WTC11 (cell line): Measurements from ENCODE around the gene DTX1. TPM values are rescaled to one million over a fixed set of nuclear protein-coding genes. Genes with fewer than 3 reads are reported as not detected.

ENCODE experiments used
- ATAC-seq: fragments of 200-7000 bp; cut with Tn5 transposase; 2 replicates; pipeline ENCODE4 v1.10.0; 2021; ENCODE audit warnings: mild to moderate bottlenecking, moderate library complexity
- CTCF ChIA-PET: fragments of 300-600 bp; sonication (Branson Sonifier 250); formaldehyde crosslinking; loops from one replicate; lab custom pipeline; 2021; ENCODE audit warnings: antibody characterized with exemption; lab: Charles Lee
- POLR2A ChIA-PET: fragments of 350-600 bp; sonication (Branson Sonifier 250); formaldehyde crosslinking; loops from one replicate; lab custom pipeline; 2021; ENCODE audit warnings: antibody characterized with exemption; lab: Charles Lee
- DNase-seq: peaks from one replicate; pipeline ENCODE4 v3.0.0; 2021; ENCODE audit warnings: low spot score
- H3K27ac Mint-ChIP-seq: 2 replicates; pipeline ENCODE4 v1.8.0; 2021; ENCODE audit warnings: mixed read lengths
- H3K27me3 Mint-ChIP-seq: 2 replicates; pipeline ENCODE4 v1.8.0; 2021; ENCODE audit warnings: low read depth, mild to moderate bottlenecking, moderate library complexity, mixed read lengths
- H3K36me3 Mint-ChIP-seq: 2 replicates; pipeline ENCODE4 v1.8.0; 2021; ENCODE audit warnings: mixed read lengths
- H3K4me1 Mint-ChIP-seq: 2 replicates; pipeline ENCODE4 v1.8.0; 2022; ENCODE audit warnings: mixed read lengths
- H3K4me3 Mint-ChIP-seq: 2 replicates; pipeline ENCODE4 v1.8.0; 2021; ENCODE audit warnings: mild to moderate bottlenecking, moderate library complexity, mixed read lengths
- H3K9me3 Mint-ChIP-seq: 2 replicates; pipeline ENCODE4 v1.8.0; 2021; ENCODE audit warnings: mixed read lengths
- CBFB ChIP-seq: sonication (generic); formaldehyde crosslinking; IDR thresholded peaks from 2 replicates; pipeline ENCODE4 v1.8.1; 2022; ENCODE audit warnings: mild to moderate bottlenecking, low read depth, missing genetic modification reagents
- CREM ChIP-seq: sonication (generic); formaldehyde crosslinking; IDR thresholded peaks from 2 replicates; pipeline ENCODE4 v1.8.1; 2022; ENCODE audit warnings: mild to moderate bottlenecking, missing genetic modification reagents, moderate library complexity
- E2F4 ChIP-seq: sonication (generic); formaldehyde crosslinking; IDR thresholded peaks from 2 replicates; pipeline ENCODE4 v1.8.1; 2022; ENCODE audit warnings: low read depth, mild to moderate bottlenecking, moderate library complexity, missing genetic modification reagents, borderline replicate concordance
- FOXK1 ChIP-seq: sonication (generic); formaldehyde crosslinking; IDR thresholded peaks from 2 replicates; pipeline ENCODE4 v1.8.0; 2022; ENCODE audit warnings: mild to moderate bottlenecking, moderate library complexity, missing genetic modification reagents
- GABPB1 ChIP-seq: sonication (generic); formaldehyde crosslinking; IDR thresholded peaks from 2 replicates; pipeline ENCODE4 v1.8.1; 2023; ENCODE audit warnings: mild to moderate bottlenecking, missing genetic modification reagents
- GRHL2 ChIP-seq: fragments of 250-450 bp; sonication (Bioruptor Pico); IDR thresholded peaks from 2 replicates; pipeline ENCODE4 v1.8.0; 2022; ENCODE audit warnings: mild to moderate bottlenecking, moderate library complexity; ENCODE audit not compliant: insufficient replicate concordance, severe bottlenecking
- HMGA2 ChIP-seq: fragments of 250-450 bp; sonication (Bioruptor Pico); IDR thresholded peaks from 2 replicates; pipeline ENCODE4 v1.4.0; 2021; ENCODE audit warnings: mild to moderate bottlenecking, moderate library complexity
- IRF1 ChIP-seq: sonication (generic); formaldehyde crosslinking; IDR thresholded peaks from 2 replicates; pipeline ENCODE4 v1.8.0; 2023; ENCODE audit warnings: missing genetic modification reagents
- IRF2 ChIP-seq: sonication (generic); formaldehyde crosslinking; IDR thresholded peaks from 2 replicates; pipeline ENCODE4 v1.8.0; 2022; ENCODE audit warnings: low read depth, missing genetic modification reagents, borderline replicate concordance
- JAZF1 ChIP-seq: fragments of 250-450 bp; sonication (Bioruptor Pico); IDR thresholded peaks from 2 replicates; pipeline ENCODE4 v1.9.0; 2021; ENCODE audit warnings: moderate library complexity, mild to moderate bottlenecking, inconsistent platforms
- NFATC4 ChIP-seq: fragments of 250-450 bp; sonication (Bioruptor Pico); IDR thresholded peaks from 2 replicates; pipeline ENCODE4 v1.9.0; 2021; ENCODE audit warnings: mild to moderate bottlenecking
- SOX15 ChIP-seq: fragments of 250-450 bp; sonication (Bioruptor Pico); IDR thresholded peaks from 2 replicates; pipeline ENCODE4 v1.9.0; 2021; ENCODE audit warnings: mild to moderate bottlenecking
- TCF7 ChIP-seq: sonication (generic); formaldehyde crosslinking; IDR thresholded peaks from 2 replicates; pipeline ENCODE4 v1.8.0; 2022; ENCODE audit warnings: mild to moderate bottlenecking, low read depth, missing genetic modification reagents, moderate library complexity
- TEAD1 ChIP-seq: sonication (generic); formaldehyde crosslinking; IDR thresholded peaks from 2 replicates; pipeline ENCODE4 v1.8.0; 2022; ENCODE audit warnings: mild to moderate bottlenecking, missing genetic modification reagents
- ZNF232 ChIP-seq: sonication (generic); formaldehyde crosslinking; IDR thresholded peaks from 2 replicates; pipeline ENCODE4 v1.8.0; 2022; ENCODE audit warnings: mild to moderate bottlenecking, missing genetic modification reagents
- ZNF532 ChIP-seq: fragments of 250-450 bp; sonication (Bioruptor Pico); IDR thresholded peaks from 2 replicates; pipeline ENCODE4 v1.9.0; 2021; ENCODE audit warnings: mild to moderate bottlenecking, borderline replicate concordance
- ZNF671 ChIP-seq: fragments of 250-450 bp; sonication (Bioruptor Pico); IDR thresholded peaks from 2 replicates; pipeline ENCODE4 v1.8.0; 2021; ENCODE audit warnings: mild to moderate bottlenecking
- ZSCAN18 ChIP-seq: fragments of 250-450 bp; sonication (Bioruptor Pico); IDR thresholded peaks from 2 replicates; pipeline ENCODE4 v2.1.2; 2022; ENCODE audit warnings: mild to moderate bottlenecking, moderate library complexity
- total RNA-seq: library from RNA; stranded (reverse); gene quantifications from 3 replicates; pipeline ENCODE4 v1.2.3, GENCODE V29; 2021
- TF ChIP-seq, protein P1 (sequence below): fragments of 250-450 bp; sonication (Bioruptor Pico); IDR thresholded peaks from 2 replicates; pipeline ENCODE4 v1.9.0; 2021; ENCODE audit warnings: moderate library complexity, mild to moderate bottlenecking, inconsistent platforms, borderline replicate concordance
- TF ChIP-seq, protein P2 (sequence below): sonication (generic); formaldehyde crosslinking; IDR thresholded peaks from 2 replicates; pipeline ENCODE4 v1.8.0; 2023; ENCODE audit warnings: mild to moderate bottlenecking, missing genetic modification reagents
- TF ChIP-seq, protein P3 (sequence below): sonication (generic); formaldehyde crosslinking; IDR thresholded peaks from 2 replicates; pipeline ENCODE4 v1.8.1; 2023; ENCODE audit warnings: mild to moderate bottlenecking, missing genetic modification reagents, borderline replicate concordance

The DTX1 gene
- total RNA-seq, 1 experiment from 2014 or later, result 6.2 TPM

- TF ChIP-seq ZNF232 (CRISPR knock-in tag) (no peak), IRF2 (CRISPR knock-in tag) (no peak), ZSCAN18 (CRISPR knock-in tag) (no peak), TEAD1 (CRISPR knock-in tag) (no peak), ZNF671 (CRISPR knock-in tag) (no peak), CBFB (no peak), FOXK1 (no peak), HMGA2 (CRISPR knock-in tag) (no peak), JAZF1 (CRISPR knock-in tag) (no peak)
- TF ChIP-seq, protein P1, sequence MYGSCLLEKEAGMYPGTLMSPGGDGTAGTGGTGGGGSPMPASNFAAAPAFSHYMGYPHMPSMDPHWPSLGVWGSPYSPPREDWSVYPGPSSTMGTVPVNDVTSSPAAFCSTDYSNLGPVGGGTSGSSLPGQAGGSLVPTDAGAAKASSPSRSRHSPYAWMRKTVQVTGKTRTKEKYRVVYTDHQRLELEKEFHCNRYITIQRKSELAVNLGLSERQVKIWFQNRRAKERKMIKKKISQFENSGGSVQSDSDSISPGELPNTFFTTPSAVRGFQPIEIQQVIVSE (CRISPR knock-in tag), result no peak
These were observed 89.4 kb downstream of the DTX1 start (continued) for GRCh38 chr12:113145720-113146551.

- CTCF ChIA-PET, result interaction anchor here (1.1 to 1.3 kb wide), 3 partner anchors 11 to 28 kb away, joined by 3 to 5 read pairs (median 5); partner anchors contain the start of gene RASAL1
- no peak overlapping the region for H3K27ac Mint-ChIP-seq
- POLR2A ChIA-PET, result no interaction called here
- peaks cover 19% of the 10 kb centered on the region for H3K4me1 Mint-ChIP-seq
- no peak for ATAC-seq
- H3K9me3 Mint-ChIP-seq, result peaks cover 6% of the 10 kb centered on the region
- no peak for DNase-seq
- no peak overlapping the region for H3K4me3 Mint-ChIP-seq
- peaks cover 27% of the 10 kb centered on the region for H3K27me3 Mint-ChIP-seq
- H3K36me3 Mint-ChIP-seq, result peaks cover 5% of the 10 kb centered on the region; the same call in 1 of the 2 replicates
- TF ChIP-seq E2F4 (no peak), TCF7 (CRISPR knock-in tag) (no peak), CREM (CRISPR knock-in tag) (no peak), SOX15 (no peak), NFATC4 (no peak), GRHL2 (CRISPR knock-in tag) (no peak), ZNF532 (CRISPR knock-in tag) (no peak), IRF1 (CRISPR knock-in tag) (no peak), GABPB1 (CRISPR knock-in tag) (no peak)
- TF ChIP-seq, protein P2, sequence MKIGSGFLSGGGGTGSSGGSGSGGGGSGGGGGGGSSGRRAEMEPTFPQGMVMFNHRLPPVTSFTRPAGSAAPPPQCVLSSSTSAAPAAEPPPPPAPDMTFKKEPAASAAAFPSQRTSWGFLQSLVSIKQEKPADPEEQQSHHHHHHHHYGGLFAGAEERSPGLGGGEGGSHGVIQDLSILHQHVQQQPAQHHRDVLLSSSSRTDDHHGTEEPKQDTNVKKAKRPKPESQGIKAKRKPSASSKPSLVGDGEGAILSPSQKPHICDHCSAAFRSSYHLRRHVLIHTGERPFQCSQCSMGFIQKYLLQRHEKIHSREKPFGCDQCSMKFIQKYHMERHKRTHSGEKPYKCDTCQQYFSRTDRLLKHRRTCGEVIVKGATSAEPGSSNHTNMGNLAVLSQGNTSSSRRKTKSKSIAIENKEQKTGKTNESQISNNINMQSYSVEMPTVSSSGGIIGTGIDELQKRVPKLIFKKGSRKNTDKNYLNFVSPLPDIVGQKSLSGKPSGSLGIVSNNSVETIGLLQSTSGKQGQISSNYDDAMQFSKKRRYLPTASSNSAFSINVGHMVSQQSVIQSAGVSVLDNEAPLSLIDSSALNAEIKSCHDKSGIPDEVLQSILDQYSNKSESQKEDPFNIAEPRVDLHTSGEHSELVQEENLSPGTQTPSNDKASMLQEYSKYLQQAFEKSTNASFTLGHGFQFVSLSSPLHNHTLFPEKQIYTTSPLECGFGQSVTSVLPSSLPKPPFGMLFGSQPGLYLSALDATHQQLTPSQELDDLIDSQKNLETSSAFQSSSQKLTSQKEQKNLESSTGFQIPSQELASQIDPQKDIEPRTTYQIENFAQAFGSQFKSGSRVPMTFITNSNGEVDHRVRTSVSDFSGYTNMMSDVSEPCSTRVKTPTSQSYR, result no peak
- TF ChIP-seq, protein P3, sequence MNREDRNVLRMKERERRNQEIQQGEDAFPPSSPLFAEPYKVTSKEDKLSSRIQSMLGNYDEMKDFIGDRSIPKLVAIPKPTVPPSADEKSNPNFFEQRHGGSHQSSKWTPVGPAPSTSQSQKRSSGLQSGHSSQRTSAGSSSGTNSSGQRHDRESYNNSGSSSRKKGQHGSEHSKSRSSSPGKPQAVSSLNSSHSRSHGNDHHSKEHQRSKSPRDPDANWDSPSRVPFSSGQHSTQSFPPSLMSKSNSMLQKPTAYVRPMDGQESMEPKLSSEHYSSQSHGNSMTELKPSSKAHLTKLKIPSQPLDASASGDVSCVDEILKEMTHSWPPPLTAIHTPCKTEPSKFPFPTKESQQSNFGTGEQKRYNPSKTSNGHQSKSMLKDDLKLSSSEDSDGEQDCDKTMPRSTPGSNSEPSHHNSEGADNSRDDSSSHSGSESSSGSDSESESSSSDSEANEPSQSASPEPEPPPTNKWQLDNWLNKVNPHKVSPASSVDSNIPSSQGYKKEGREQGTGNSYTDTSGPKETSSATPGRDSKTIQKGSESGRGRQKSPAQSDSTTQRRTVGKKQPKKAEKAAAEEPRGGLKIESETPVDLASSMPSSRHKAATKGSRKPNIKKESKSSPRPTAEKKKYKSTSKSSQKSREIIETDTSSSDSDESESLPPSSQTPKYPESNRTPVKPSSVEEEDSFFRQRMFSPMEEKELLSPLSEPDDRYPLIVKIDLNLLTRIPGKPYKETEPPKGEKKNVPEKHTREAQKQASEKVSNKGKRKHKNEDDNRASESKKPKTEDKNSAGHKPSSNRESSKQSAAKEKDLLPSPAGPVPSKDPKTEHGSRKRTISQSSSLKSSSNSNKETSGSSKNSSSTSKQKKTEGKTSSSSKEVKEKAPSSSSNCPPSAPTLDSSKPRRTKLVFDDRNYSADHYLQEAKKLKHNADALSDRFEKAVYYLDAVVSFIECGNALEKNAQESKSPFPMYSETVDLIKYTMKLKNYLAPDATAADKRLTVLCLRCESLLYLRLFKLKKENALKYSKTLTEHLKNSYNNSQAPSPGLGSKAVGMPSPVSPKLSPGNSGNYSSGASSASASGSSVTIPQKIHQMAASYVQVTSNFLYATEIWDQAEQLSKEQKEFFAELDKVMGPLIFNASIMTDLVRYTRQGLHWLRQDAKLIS (CRISPR knock-in tag), result no peak
These were observed 90.5 kb downstream of the DTX1 start for GRCh38 chr12:113146999-113147398.
